Measurements from ENCODE around the gene DISP2. TPM values are rescaled to one million over a fixed set of nuclear protein-coding genes. Genes with fewer than 3 reads are reported as not detected.
A peak's percentile ranks its signal among the peaks of the same experiment; 100 is the strongest.

DISP2 gene, protein sequence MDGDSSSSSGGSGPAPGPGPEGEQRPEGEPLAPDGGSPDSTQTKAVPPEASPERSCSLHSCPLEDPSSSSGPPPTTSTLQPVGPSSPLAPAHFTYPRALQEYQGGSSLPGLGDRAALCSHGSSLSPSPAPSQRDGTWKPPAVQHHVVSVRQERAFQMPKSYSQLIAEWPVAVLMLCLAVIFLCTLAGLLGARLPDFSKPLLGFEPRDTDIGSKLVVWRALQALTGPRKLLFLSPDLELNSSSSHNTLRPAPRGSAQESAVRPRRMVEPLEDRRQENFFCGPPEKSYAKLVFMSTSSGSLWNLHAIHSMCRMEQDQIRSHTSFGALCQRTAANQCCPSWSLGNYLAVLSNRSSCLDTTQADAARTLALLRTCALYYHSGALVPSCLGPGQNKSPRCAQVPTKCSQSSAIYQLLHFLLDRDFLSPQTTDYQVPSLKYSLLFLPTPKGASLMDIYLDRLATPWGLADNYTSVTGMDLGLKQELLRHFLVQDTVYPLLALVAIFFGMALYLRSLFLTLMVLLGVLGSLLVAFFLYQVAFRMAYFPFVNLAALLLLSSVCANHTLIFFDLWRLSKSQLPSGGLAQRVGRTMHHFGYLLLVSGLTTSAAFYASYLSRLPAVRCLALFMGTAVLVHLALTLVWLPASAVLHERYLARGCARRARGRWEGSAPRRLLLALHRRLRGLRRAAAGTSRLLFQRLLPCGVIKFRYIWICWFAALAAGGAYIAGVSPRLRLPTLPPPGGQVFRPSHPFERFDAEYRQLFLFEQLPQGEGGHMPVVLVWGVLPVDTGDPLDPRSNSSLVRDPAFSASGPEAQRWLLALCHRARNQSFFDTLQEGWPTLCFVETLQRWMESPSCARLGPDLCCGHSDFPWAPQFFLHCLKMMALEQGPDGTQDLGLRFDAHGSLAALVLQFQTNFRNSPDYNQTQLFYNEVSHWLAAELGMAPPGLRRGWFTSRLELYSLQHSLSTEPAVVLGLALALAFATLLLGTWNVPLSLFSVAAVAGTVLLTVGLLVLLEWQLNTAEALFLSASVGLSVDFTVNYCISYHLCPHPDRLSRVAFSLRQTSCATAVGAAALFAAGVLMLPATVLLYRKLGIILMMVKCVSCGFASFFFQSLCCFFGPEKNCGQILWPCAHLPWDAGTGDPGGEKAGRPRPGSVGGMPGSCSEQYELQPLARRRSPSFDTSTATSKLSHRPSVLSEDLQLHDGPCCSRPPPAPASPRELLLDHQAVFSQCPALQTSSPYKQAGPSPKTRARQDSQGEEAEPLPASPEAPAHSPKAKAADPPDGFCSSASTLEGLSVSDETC (N-terminal part only)
- total RNA-seq, result under 1 TPM; 0.06 to 0.71 (median 0.16) TPM
- long read RNA-seq, result 0 reads

- TF ChIP-seq POLR2A (IDR thresholded peaks at IDR 0.05) (no peak), CTCF (IDR thresholded peaks at IDR 0.05) (no peak)
- no peaks in the 10 kb centered on the region for H3K27me3 ChIP-seq
- peaks cover 0 to 18% (median 2%) of the 10 kb centered on the region in 4 donors for H3K4me1 ChIP-seq
- ATAC-seq (peak; percentile 74 to 84 (median 81)), DNase-seq (peak; percentile 89 to 93 (median 89))
- 33% methylated on average over 4 of the region's 82 CpGs for WGBS (ENCODE audit: insufficient coverage, low coverage, low lambda C conversion rate, missing lambda C conversion rate)
- no peak within 1 kb of the TSS for H3K27ac ChIP-seq
- intact Hi-C loops (cut with DNase I), result no loop called here
- H3K4me3 ChIP-seq, result peak within 1 kb of the TSS; percentile 46 to 55 (median 46)
- no peaks in the 10 kb centered on the region for H3K9me3 ChIP-seq
- no peaks in the 10 kb centered on the region for H3K36me3 ChIP-seq
Measured at GRCh38 chr15:40357723-40358470, at the start of gene DISP2. TSS of gene DISP2 (plus strand) at chr15:40358219. CDS start at chr15:40358322, 103 bp downstream.

DNA sequence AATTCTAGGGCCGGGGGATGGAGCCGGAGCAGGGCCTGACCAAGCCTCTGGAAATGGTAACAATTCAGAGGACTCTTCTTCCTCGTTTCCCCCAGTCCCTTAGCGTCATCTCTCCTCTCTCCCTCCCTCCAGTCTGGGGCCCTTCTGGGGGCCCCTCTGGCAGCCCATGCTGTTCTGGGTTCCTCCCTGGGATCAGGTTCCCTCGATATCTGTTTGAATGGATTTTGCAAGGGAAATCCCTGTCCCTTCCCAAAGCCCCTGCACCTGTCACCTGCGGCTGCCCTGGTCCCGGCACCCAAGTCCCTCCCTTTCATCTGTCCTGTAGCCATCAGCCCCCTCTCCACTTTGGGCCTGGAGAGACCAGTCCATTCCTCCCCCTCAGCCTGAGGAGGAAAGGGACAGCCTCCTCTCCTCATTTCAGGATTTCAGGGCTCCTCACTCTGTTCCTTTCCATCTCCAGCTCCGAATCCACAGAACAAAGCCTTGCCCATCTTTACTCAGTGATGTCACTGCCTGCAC is 48.6 kb upstream of the DISP2 start:
- no peak overlapping the region for H3K27ac ChIP-seq
- intact Hi-C loops (cut with DNase I), result no loop called here
- peak in 1 of 3 donors; percentile 53 for DNase-seq
- H3K27me3 ChIP-seq, result no peaks in the 10 kb centered on the region
- no peak for ATAC-seq
- H3K36me3 ChIP-seq, result no peaks in the 10 kb centered on the region
- no peak overlapping the region for H3K4me3 ChIP-seq
- H3K4me1 ChIP-seq, result no peaks in the 10 kb centered on the region
- no peak for TF ChIP-seq POLR2A (IDR thresholded peaks at IDR 0.05)
- TF ChIP-seq CTCF (IDR thresholded peaks at IDR 0.05), result no peak
- WGBS (ENCODE audit: insufficient coverage, low coverage, low lambda C conversion rate, missing lambda C conversion rate), result 72% methylated on average over 4 of the region's 8 CpGs
- no peaks in the 10 kb centered on the region for H3K9me3 ChIP-seq

DNA sequence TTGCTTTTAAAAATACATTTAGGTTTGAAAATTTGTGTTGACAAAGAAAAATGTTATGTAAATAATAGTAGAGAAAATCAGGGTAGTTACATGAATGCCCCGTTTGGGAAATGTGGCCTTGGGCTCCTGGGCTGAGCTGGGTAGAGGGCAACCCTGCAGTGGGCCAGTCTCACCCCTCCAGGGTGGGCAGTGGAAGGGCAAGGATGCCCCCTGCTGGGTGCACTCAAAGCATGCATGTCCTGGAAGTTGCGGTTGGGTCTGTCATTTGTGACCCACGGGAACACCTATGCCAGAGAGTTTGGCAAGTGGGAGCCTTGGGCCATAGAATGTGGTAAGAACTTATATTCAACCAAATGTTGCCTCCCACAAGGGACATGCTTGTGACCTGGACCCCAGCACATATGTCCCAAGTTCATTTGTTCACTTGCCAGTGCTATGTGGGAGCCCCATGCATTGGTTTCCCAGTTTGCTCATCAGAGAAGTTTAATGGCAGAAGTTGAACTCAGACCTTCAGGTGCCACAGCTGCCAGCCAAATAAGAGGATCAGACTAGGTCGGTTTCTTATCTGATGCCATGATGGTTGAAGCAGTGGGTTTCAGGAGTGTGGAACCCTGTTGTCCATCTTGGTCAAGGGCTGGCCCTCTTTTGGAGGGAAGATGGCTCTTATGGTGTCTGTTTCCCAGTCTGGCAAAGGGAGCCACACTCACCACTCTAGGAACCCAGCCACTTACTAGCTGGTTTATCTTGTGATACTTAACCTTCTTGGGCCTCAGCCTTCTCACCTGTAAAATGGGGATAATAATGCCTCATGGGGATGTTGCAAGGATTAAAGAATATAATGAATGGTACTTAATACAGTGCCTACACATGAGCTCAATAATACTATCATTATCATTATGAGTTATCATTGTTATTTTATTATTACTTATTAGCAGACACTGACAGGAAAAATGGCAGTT is 47.7 kb upstream of the DISP2 start:
- TF ChIP-seq CTCF (IDR thresholded peaks at IDR 0.05) (peak; percentile 75 to 87 (median 80)), POLR2A (IDR thresholded peaks at IDR 0.05) (no peak)
- Histone ChIP-seq H3K4me1 (no peaks in the 10 kb centered on the region), H3K27me3 (no peaks in the 10 kb centered on the region), H3K27ac (no peak overlapping the region), H3K36me3 (no peaks in the 10 kb centered on the region), H3K9me3 (no peaks in the 10 kb centered on the region), H3K4me3 (no peak overlapping the region)
- intact Hi-C loops (cut with DNase I), result no loop called here
- ATAC-seq, result peak; percentile 67 to 77 (median 72)
- WGBS (ENCODE audit: insufficient coverage, low coverage, low lambda C conversion rate, missing lambda C conversion rate), result 8% methylated on average over 2 of the region's 4 CpGs
- DNase-seq, result peak; percentile 69 to 77 (median 72)
